CD4-positive, alpha-beta T cell treated with Interleukin-17A for 4 hours (primary cell): ENCODE measurements around the gene HMCN1.
"Not testable (repeated sequence)": the region's sequence is repeated elsewhere in the genome, so short reads cannot be mapped to it uniquely, and the experiment has no call there.

ENCODE experiments used
- DNase-seq: peaks from one replicate; pipeline ENCODE4 v3.0.0-alpha.2; 2020; ENCODE audit warnings: mixed read lengths

The HMCN1 gene

GRCh38 chr1:186102107-186102506, 367.9 kb downstream of the HMCN1 start:
- no peak for DNase-seq

GRCh38 chr1:186102547-186103148, 368.5 kb downstream of the HMCN1 start:
- no peak for DNase-seq

- DNase-seq = no peak
Observed at GRCh38 chr1:186104459-186104858, 370.3 kb downstream of the HMCN1 start.

- no peak for DNase-seq
Observed at GRCh38 chr1:186112280-186112679, 378.1 kb downstream of the HMCN1 start.

DNA sequence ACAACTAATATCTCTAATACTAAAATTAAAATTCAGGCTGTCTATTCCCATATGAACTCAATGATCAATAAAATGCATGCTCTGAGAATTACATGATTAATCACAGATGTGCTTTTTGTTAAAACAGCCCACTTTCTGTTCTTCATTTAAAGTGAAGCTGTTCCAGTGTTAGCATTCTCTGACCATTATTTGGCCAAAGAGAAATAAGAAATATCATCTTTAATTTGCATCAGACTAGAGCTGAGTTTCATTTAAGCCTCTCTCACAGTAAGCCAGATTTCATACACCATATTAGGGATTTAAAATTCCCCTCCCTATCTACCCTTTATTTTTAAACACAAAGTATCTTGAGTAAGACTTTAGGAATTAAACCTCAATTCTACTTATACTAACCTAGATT, 379.3 kb downstream of the HMCN1 start:
- no peak for DNase-seq

DNA sequence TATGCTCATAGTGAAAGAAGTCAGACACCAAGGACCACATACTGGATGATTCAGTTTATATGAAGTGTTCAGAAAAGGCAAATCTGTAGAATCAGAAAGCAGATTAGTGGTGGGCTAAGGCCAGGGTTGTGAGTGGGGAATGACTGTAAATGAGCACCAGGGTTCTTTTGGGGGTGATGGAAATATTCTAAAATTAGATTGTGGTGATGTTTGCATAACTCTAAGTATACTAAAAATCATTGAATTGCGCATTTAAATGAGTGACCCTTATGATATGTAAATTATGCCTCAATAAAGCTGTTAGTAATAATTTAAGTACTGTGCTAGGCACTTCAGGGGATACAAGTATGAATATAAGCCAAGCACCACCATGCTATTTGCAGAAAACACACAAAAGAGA, 384.5 kb downstream of the HMCN1 start:
- no peak for DNase-seq

GRCh38 chr1:186122837-186123236, 388.6 kb downstream of the HMCN1 start:
- no peak for DNase-seq

- no peak for DNase-seq
Observed at GRCh38 chr1:186125035-186125434, 390.8 kb downstream of the HMCN1 start.

GRCh38 chr1:186125511-186125910, 391.3 kb downstream of the HMCN1 start:
- no peak for DNase-seq

DNA sequence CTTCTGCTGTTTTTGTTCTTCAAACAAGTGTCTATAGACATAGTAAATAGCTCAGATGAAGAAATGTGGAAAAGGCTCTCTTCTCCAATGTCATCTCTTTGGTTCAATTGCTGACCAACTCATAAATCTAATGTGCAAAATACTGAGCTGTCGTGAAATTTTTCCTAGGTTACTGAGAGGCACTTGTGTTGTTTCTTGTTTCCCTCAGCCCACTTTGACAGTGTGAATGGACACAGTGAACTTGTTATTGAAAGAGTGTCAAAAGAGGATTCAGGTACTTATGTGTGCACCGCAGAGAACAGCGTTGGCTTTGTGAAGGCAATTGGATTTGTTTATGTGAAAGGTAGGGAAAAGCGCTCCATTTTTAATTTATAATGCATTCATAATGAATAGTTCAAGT, 395.6 kb downstream of the HMCN1 start:
- no peak for DNase-seq

- DNase-seq = no peak
Observed at GRCh38 chr1:186139115-186139514, 404.9 kb downstream of the HMCN1 start.

DNA sequence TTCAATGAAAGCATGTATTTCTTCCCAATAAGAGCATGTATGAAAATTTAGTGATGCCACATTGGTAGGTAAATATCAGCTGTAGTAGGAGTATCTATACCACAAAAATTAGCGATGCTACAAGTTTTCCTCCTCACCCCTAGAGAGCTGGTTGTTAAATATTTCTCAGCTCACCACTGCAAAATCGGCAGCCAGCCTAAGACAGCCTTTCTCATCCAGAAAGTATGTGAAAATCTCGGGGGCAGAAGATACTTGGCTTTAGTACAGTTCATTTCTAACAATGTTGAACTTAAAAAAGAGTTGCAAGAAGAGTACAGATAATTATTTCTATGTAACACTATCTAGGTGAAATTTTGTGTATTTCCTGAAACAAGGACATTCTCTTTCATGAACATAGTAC, 405.5 kb downstream of the HMCN1 start:
- no peak for DNase-seq

DNA sequence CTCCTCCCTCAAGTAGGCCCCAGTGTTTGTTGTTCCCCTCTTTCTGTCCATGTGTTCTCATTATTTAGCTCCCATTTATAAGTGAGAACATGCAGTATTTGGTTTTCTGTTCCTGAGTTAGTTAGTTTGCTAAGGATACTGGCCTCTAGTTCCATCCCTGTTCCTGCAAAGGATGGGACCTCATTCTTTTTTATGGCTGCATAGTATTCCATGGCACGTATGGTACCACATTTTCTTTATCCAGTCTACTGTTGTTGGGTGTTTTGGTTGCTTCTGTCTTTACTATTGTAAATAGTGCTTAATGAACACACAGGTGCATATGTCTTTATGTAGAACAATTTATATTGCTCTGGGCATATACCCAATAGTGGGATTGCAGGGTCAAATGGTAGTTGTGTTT, 408.0 kb downstream of the HMCN1 start:
- DNase-seq = no peak

GRCh38 chr1:186142916-186143315, 408.7 kb downstream of the HMCN1 start:
- DNase-seq = no peak

DNA sequence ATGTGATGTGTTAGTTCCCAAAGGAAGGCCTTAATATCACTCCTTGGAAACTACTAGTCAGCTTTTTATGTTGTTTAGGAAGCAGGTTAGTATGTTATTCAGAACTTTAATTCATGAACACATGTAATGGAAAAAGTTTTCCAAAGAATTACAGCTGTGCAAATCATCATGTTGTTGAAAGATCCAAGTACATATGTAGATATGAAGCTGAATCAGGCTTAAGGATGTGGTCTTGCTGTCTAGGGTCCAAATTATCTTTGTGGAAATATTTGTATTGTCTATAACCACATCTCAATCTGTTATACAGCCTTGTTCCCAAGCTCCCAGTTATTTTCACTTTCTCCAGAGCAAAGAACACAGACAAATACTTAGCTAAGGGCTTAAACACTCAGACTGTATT, 409.3 kb downstream of the HMCN1 start:
- no peak for DNase-seq

GRCh38 chr1:186144505-186144904, 410.3 kb downstream of the HMCN1 start:
- no peak for DNase-seq

GRCh38 chr1:186146974-186147373, 412.8 kb downstream of the HMCN1 start:
- DNase-seq = no peak

DNA sequence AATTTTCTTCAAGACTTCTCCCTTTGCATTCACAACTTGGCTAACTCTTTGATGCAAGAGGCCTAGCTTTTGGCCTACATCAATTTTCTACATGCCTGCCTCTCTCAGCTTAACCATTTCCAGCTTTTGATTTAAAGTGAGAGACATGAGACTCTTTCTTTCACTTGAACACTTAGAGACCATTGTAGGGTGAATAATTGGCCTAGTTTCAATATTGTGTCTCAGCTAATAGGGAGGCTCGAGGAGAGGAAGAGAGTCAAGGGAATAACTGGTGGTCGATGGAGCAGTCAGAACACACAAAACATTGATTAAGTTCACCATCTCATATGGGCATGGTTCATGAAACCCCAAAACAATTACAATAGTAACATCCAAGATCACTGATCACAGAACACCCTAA, 415.4 kb downstream of the HMCN1 start:
- no peak for DNase-seq

DNA sequence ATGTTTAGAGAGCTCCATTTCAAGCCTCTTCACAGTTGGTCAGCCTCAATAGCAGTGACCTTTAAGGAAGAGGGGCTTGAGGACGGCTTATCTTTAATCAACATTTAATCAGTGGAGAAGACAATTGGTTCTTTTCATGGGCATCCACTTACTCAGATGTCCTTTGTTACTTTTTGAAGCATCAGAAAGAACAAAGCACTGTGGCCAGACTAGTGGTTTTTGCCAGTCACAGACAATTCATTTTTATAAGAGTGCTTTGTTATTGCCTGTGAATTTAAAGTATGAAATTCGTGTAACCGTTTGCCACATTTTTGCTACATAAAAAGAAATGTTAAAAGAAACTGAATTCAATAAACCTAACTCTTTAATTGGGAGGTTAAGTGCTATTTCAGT, 418.0 kb downstream of the HMCN1 start:
- DNase-seq = no peak

GRCh38 chr1:186152620-186153239, 418.5 kb downstream of the HMCN1 start:
- no peak for DNase-seq

DNA sequence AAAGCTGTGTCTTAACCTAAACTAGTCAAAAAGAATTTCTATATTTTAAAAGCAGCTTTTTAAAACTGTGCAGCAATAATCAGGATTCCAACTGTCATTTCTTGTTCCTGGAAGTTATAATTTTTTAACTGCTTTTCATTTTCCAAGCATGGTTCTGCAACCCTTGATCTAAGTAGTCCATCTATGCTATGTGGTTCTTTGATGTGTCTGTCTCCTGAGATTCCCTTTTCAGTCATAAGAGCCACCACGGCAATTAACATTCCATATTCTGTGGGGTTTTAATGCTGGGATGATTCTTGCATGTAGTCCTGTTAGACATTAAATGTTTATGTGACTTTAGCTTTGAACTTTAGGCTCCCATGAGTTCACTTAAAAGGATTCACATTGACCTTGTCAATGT, 420.5 kb downstream of the HMCN1 start:
- DNase-seq = no peak

- DNase-seq = no peak
Observed at GRCh38 chr1:186155594-186155993, 421.4 kb downstream of the HMCN1 start.

- not testable (repeated sequence) for DNase-seq
Observed at GRCh38 chr1:186162895-186163294, 428.7 kb downstream of the HMCN1 start.

DNA sequence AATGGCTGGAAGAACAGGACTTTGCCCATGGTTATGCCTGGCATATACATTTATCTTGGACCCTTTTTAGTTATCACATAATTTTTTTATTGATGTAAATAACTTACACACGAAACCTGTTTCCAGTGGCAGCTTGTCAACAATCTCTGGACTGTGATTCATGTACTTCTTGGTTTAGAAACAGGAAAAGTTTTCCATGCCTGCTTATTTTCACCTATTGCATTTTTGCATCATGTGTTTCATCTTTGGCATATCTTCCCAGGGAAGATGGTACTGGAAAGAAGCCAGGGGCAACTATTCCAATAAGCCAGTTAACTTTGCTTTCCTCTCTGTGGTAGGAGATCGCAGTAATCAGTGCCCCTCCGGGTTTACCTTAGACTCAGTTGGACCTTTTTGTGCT, 430.6 kb downstream of the HMCN1 start:
- no peak for DNase-seq

GRCh38 chr1:186165303-186165702, 431.1 kb downstream of the HMCN1 start:
- no peak for DNase-seq
